ENCODE data around the gene SLFN14.

Gene SLFN14

GRCh38 chr17:35569405-35569804, 8.8 kb upstream of the SLFN14 start:
- TF ChIP-seq, protein P1, sequence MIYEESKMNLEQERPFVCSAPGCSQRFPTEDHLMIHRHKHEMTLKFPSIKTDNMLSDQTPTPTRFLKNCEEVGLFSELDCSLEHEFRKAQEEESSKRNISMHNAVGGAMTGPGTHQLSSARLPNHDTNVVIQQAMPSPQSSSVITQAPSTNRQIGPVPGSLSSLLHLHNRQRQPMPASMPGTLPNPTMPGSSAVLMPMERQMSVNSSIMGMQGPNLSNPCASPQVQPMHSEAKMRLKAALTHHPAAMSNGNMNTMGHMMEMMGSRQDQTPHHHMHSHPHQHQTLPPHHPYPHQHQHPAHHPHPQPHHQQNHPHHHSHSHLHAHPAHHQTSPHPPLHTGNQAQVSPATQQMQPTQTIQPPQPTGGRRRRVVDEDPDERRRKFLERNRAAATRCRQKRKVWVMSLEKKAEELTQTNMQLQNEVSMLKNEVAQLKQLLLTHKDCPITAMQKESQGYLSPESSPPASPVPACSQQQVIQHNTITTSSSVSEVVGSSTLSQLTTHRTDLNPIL (CRISPR knock-in tag; IDR thresholded peaks at IDR 0.05; ENCODE audit: low read depth), result no peak
- TF ChIP-seq ZNF565 (CRISPR knock-in tag; conservative IDR thresholded peaks at IDR 0.05; ENCODE audit: low read depth) (no peak), ARNTL (CRISPR knock-in tag; IDR thresholded peaks at IDR 0.05; ENCODE audit: borderline replicate concordance, low read depth) (no peak), POU6F1 (CRISPR knock-in tag; IDR thresholded peaks at IDR 0.05; ENCODE audit: borderline replicate concordance, low read depth) (no peak), PATZ1 (CRISPR knock-in tag; IDR thresholded peaks at IDR 0.05; ENCODE audit: borderline replicate concordance) (no peak), CSDC2 (CRISPR knock-in tag; IDR thresholded peaks at IDR 0.05) (no peak), TCF4 (CRISPR knock-in tag; IDR thresholded peaks at IDR 0.05; ENCODE audit: borderline replicate concordance) (no peak), ZFP3 (CRISPR knock-in tag; IDR thresholded peaks at IDR 0.05) (no peak), ZNF8 (CRISPR knock-in tag; IDR thresholded peaks at IDR 0.05) (no peak), ESRRG (CRISPR knock-in tag; IDR thresholded peaks at IDR 0.05) (no peak), ZFP30 (CRISPR knock-in tag; IDR thresholded peaks at IDR 0.05) (no peak)
- no peak for ATAC-seq

DNA sequence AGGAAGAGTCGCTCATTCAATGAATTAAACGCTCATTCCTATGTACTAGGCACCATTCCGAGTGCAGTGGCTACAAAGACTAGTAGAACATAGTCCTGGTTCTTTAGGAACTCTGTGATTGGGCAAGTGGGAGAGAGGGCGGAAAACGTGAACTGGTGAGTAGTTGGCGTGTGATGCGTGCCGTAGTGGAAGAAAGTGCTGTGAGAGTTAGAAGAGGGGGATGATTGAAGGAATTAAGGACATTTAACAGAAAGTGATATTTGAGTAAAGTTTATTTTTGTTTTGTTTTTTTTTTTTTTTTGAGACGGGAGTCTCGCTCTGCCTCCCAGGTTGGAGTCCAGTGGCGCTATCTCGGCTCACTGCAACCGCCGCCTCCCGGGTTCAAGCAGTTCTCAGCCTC, 7.9 kb upstream of the SLFN14 start:
- ATAC-seq, result peak; percentile 68
- TF ChIP-seq RARB (CRISPR knock-in tag; IDR thresholded peaks at IDR 0.05) (no peak), PATZ1 (CRISPR knock-in tag; IDR thresholded peaks at IDR 0.05; ENCODE audit: borderline replicate concordance) (no peak), ZNF8 (CRISPR knock-in tag; IDR thresholded peaks at IDR 0.05) (no peak), SNAI2 (CRISPR knock-in tag; IDR thresholded peaks at IDR 0.05) (no peak), GLIS3 (CRISPR knock-in tag; IDR thresholded peaks at IDR 0.05) (no peak), ESRRG (CRISPR knock-in tag; IDR thresholded peaks at IDR 0.05) (no peak), BACH2 (CRISPR knock-in tag; IDR thresholded peaks at IDR 0.05; ENCODE audit: borderline replicate concordance) (no peak), POU6F1 (CRISPR knock-in tag; IDR thresholded peaks at IDR 0.05; ENCODE audit: borderline replicate concordance, low read depth) (no peak), ZFP30 (CRISPR knock-in tag; IDR thresholded peaks at IDR 0.05) (no peak), ZNF70 (CRISPR knock-in tag; IDR thresholded peaks at IDR 0.05) (no peak), ISL1 (CRISPR knock-in tag; IDR thresholded peaks at IDR 0.05) (no peak)

- ATAC-seq, result no peak
- no peak for TF ChIP-seq TCF4 (CRISPR knock-in tag; IDR thresholded peaks at IDR 0.05; ENCODE audit: borderline replicate concordance)
- no peak for TF ChIP-seq TSHZ2 (CRISPR knock-in tag; IDR thresholded peaks at IDR 0.05)
- no peak for TF ChIP-seq ZC3H10 (CRISPR knock-in tag; IDR thresholded peaks at IDR 0.05)
- TF ChIP-seq, protein P2, sequence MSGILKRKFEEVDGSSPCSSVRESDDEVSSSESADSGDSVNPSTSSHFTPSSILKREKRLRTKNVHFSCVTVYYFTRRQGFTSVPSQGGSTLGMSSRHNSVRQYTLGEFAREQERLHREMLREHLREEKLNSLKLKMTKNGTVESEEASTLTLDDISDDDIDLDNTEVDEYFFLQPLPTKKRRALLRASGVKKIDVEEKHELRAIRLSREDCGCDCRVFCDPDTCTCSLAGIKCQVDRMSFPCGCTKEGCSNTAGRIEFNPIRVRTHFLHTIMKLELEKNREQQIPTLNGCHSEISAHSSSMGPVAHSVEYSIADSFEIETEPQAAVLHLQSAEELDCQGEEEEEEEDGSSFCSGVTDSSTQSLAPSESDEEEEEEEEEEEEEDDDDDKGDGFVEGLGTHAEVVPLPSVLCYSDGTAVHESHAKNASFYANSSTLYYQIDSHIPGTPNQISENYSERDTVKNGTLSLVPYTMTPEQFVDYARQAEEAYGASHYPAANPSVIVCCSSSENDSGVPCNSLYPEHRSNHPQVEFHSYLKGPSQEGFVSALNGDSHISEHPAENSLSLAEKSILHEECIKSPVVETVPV (CRISPR knock-in tag; IDR thresholded peaks at IDR 0.05), result no peak
- no peak for TF ChIP-seq ZNF70 (CRISPR knock-in tag; IDR thresholded peaks at IDR 0.05)
- no peak for TF ChIP-seq POU6F1 (CRISPR knock-in tag; IDR thresholded peaks at IDR 0.05; ENCODE audit: borderline replicate concordance, low read depth)
- TF ChIP-seq GLIS3 (CRISPR knock-in tag; IDR thresholded peaks at IDR 0.05), result no peak
- TF ChIP-seq PPARA (CRISPR knock-in tag; IDR thresholded peaks at IDR 0.05; ENCODE audit: borderline replicate concordance), result no peak
- no peak for TF ChIP-seq CSDC2 (CRISPR knock-in tag; IDR thresholded peaks at IDR 0.05)
- no peak for TF ChIP-seq PATZ1 (CRISPR knock-in tag; IDR thresholded peaks at IDR 0.05; ENCODE audit: borderline replicate concordance)
Measured at GRCh38 chr17:35566968-35567367, 6.3 kb upstream of the SLFN14 start.
